DMS53 (cell line): ENCODE data around the gene ZDHHC8.

Experiments
- DNase-seq: peaks from one replicate; lab custom pipeline; 2025; lab: John Stamatoyannopoulos, UW

The ZDHHC8 gene

GRCh38 chr22:20196094-20196842, 64.7 kb downstream of the ZDHHC8 start:
- DNase-seq = no peak
